Right lung (tissue), 5 donors: Measurements from ENCODE around the gene ACOT12. TPM values are rescaled to one million over a fixed set of nuclear protein-coding genes. Genes with fewer than 3 reads are reported as not detected.

ENCODE experiments used
- DNase-seq, 2 donors: peaks; one replicate each; pipeline ENCODE4 v3.0.0-alpha.2; 2013
- polyA plus RNA-seq, 5 donors: library from polyadenylated mRNA; unstranded; fragments of 120-200 nt; gene quantifications; one replicate each; pipeline versions ENCODE4 v1.2.1 to v1.2.3, GENCODE V29; 2013; ENCODE audit warnings: inconsistent platforms in 1 of 5, low replicate concordance in 1 of 5; ENCODE audit not compliant: insufficient read length in 5 of 5, insufficient read depth in 1 of 5

The ACOT12 gene
- polyA plus RNA-seq, 5 donors, result 0.25 to 0.54 (median 0.37) TPM

DNA sequence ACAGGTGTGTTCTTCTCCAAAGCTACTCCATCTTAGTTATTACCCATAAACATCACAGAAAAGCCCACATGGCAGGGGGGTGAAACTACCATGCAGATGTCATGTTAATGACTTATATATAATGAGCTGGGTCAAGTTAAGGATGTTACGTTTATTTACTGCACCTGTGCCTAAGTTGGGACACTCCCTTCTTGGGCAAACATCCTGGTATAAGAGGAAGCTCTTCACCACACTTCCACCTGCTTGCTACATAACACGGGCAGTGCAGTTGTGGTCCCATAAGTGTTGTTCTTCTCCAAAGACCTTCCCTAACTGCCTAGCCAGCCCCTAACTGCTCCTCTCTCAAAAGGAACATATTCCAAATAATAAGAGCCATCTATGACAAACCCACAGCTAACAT lies 101.8 kb downstream of the ACOT12 start:
- DNase-seq, result no peak

DNA sequence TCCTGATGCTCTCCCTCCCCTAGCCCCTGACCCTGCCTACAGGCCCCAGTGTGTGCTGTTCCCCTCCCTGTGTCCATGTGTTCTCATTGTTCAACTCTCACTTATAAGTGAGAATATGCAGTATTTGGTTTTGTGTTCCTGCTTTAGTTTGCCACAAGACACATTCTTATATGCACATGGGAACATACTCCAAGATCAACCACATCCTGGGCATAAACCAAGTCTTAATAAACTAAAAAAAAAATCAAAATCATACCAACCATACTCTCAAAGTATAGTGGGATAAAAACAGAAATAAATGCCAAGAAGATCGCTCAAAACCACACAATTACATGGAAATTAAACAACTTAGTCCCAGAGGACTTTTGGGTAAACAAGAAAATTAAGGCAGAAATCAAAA lies 103.8 kb downstream of the ACOT12 start:
- DNase-seq, result no peak

DNA sequence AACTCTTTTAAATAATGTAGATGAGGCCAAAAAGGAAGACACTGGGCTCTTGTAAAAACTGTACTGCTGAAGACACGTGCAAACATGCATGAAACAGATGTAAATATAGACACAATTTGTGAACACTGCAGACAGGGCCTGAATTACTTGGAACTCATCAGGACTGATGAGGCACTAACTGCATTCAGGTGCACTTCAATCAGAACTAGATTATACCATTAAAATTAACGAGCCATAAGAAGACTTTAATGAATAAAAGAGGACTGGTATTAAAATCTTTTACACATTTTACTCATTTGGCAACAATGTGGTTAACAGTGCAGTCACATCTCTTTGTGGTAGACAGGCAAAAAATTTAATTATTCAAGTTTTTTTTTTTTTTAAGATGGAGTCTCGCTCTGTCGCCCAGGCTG lies 105.9 kb downstream of the ACOT12 start:
- no peak for DNase-seq

DNA sequence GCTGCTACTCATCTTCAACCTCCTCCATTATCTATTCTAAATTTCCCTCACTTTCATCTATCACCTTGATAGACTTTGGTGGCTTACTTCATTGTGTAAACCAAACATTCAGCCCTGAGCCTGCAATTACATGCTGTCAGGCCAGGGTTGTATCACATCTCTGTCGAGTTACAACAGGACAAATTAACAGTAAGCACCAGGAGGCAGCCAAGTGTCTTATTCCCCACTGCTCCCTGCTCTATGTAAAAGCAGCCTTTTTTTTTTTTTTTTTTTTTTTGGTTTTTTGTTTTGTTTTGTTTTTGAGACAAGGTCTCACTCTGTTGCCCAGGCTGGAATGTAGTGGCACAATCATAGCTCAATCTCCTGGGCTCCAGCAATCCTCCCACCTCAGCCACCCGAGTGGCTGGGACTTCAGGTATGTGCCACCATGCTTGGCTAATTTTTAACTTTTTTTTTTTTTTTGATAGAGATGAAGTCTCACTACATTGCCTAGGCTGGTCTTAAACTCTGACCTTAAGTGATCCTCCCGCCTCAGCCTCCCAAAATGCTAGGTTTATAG lies 107.8 kb downstream of the ACOT12 start:
- DNase-seq, result no peak

DNA sequence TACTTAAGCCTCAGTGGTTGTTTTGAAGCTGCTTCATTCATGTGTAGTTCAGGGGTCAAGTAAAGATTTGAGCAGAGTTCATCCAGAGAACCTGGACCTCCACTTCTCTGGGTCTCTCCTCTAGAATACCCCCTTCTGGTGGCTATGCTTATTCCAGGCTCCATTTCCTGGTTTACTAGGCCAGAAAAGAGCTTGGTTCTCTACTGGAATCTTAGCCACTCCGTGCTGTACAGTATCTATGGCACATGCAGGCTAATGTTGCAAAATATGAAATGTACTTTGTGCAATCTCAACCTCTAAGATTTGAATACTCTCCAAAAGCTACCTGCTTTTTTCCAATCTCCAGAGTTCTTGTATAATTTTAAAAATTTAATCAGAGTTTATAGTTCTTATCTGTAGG lies 110.0 kb downstream of the ACOT12 start:
- DNase-seq, result no peak

Other genes starting within 250 kb of the ACOT12 start
- 1 to 10 TPM; 3.8 to 7.2 (median 4.2) TPM for gene CKMT2, start 160.8 kb downstream of the ACOT12 start, polyA plus RNA-seq
- 10 to 100 TPM; 38.3 to 48.1 (median 40.5) TPM for gene ZCCHC9, start 92.5 kb downstream of the ACOT12 start, polyA plus RNA-seq